MCF 10A (cell line): ENCODE measurements around the gene NHLRC4. TPM values are rescaled to one million over a fixed set of nuclear protein-coding genes. Genes with fewer than 3 reads are reported as not detected.
A peak's percentile ranks its signal among the peaks of the same experiment; 100 is the strongest.

Source experiments
- BruUV-seq: library from RNA; stranded (reverse); fragments of 400-500 nt; replicated peaks from 2 replicates; lab custom pipeline; 2021; lab: Mats Ljungman, UMichigan
- CTCF ChIA-PET: fragments of 300-600 bp; sonication (Branson Sonifier 250); formaldehyde crosslinking; extraction: SDS; loops from one replicate; lab custom pipeline; 2021; ENCODE audit warnings: antibody characterized with exemption, inconsistent platforms; lab: Yijun Ruan, JAX
- POLR2A ChIA-PET: fragments of 300-600, 350-650 bp; sonication (Branson Sonifier 250); formaldehyde crosslinking; extraction: SDS; loops from one replicate; lab custom pipeline; 2020; ENCODE audit warnings: antibody characterized with exemption, inconsistent platforms; lab: Yijun Ruan, JAX
- DNase-seq: peaks from one replicate; pipeline ENCODE4 v3.0.0-alpha.2; 2018; ENCODE audit not compliant: unreplicated experiment
- H3K27ac Mint-ChIP-seq: one replicate; pipeline ENCODE4 v1.8.0; 2022; ENCODE audit warnings: mild to moderate bottlenecking, low read depth, mixed read lengths; ENCODE audit not compliant: unreplicated experiment
- H3K27me3 Mint-ChIP-seq: one replicate; pipeline ENCODE4 v1.8.0; 2022; ENCODE audit warnings: mixed read lengths; ENCODE audit not compliant: insufficient read depth, unreplicated experiment
- H3K36me3 Mint-ChIP-seq: one replicate; pipeline ENCODE4 v1.8.0; 2022; ENCODE audit warnings: mild to moderate bottlenecking, moderate library complexity, mixed read lengths; ENCODE audit not compliant: insufficient read depth, unreplicated experiment
- H3K4me1 Mint-ChIP-seq: one replicate; pipeline ENCODE4 v1.8.0; 2022; ENCODE audit warnings: mixed read lengths; ENCODE audit not compliant: insufficient read depth, unreplicated experiment
- H3K4me3 Mint-ChIP-seq: one replicate; pipeline ENCODE4 v1.8.0; 2022; ENCODE audit warnings: mild to moderate bottlenecking, moderate library complexity, mixed read lengths; ENCODE audit not compliant: unreplicated experiment
- H3K9me3 Mint-ChIP-seq: one replicate; pipeline ENCODE4 v1.8.0; 2022; ENCODE audit warnings: mixed read lengths; ENCODE audit not compliant: unreplicated experiment
- CTCF ChIP-seq: fragments of 200-600 bp; IDR thresholded peaks from one replicate; pipeline ENCODE4 v1.8.0; 2022; ENCODE audit warnings: antibody characterized with exemption, mild to moderate bottlenecking; ENCODE audit not compliant: unreplicated experiment
- intact Hi-C: fragments of 100-400 bp; cut with micrococcal nuclease; formaldehyde crosslinking; loops from 2 replicates; pipeline ENCODE4 v1.14.1; 2022
- total RNA-seq: library from RNA; stranded (reverse); gene quantifications from 2 replicates; pipeline ENCODE4 v1.2.3, GENCODE V29; 2022

NHLRC4 gene
- total RNA-seq, 1 experiment from 2014 or later: not detected

GRCh38 chr16:525123-525519 lies 41.7 kb upstream of the NHLRC4 start:
- H3K36me3 Mint-ChIP-seq: peaks cover 32% of the 10 kb centered on the region
- H3K9me3 Mint-ChIP-seq: no peaks in the 10 kb centered on the region
- CTCF ChIA-PET: interaction anchor here (0.9 to 1.3 kb wide), 2 partner anchors 98 to 101 kb away, joined by 3 to 6 read pairs; no protein-coding TSS in a partner anchor
- no TSS peak for BruUV-seq
- H3K27ac Mint-ChIP-seq: peak overlapping the region; percentile 89
- TF ChIP-seq CTCF: no peak
- intact Hi-C loops: loop anchor here (1.0 to 10.0 kb wide), 2 partner anchors 100 to 133 kb away; partner anchors contain the start of gene RAB11FIP3
- H3K4me3 Mint-ChIP-seq: peak overlapping the region; percentile 85
- H3K27me3 Mint-ChIP-seq: no peaks in the 10 kb centered on the region
- POLR2A ChIA-PET: interaction anchor here (0.5 to 3.4 kb wide), 11 partner anchors 8 to 216 kb away, joined by 3 to 40 read pairs (median 4); partner anchors contain the start of genes CIAO3, DECR2, RAB11FIP3 and RHOT2
- peaks cover 8% of the 10 kb centered on the region for H3K4me1 Mint-ChIP-seq
- no peak for DNase-seq

GRCh38 chr16:525520-526180 lies 41.2 kb upstream of the NHLRC4 start:
- Mint-ChIP-seq H3K4me1 (peaks cover 8% of the 10 kb centered on the region), H3K4me3 (peak overlapping the region; percentile 85), H3K27me3 (no peaks in the 10 kb centered on the region), H3K27ac (peak overlapping the region; percentile 89), H3K9me3 (no peaks in the 10 kb centered on the region), H3K36me3 (peaks cover 32% of the 10 kb centered on the region)
- no TSS peak for BruUV-seq
- ChIA-PET CTCF (interaction anchor here (0.7 to 1.3 kb wide), 5 partner anchors 11 to 203 kb away, joined by 3 to 6 read pairs (median 3); no protein-coding TSS in a partner anchor), POLR2A (interaction anchor here (0.5 to 4.0 kb wide), 17 partner anchors 8 to 215 kb away, joined by 3 to 40 read pairs (median 7); partner anchors contain the start of genes CIAO3, DECR2, METTL26 and RAB11FIP3)
- peak; percentile 92 for DNase-seq
- TF ChIP-seq CTCF: no peak
- intact Hi-C loops: loop anchor here (1.0 to 10.0 kb wide), 2 partner anchors 101 to 133 kb away; partner anchors contain the start of gene RAB11FIP3

GRCh38 chr16:526181-527014 lies 40.4 kb upstream of the NHLRC4 start:
- H3K27ac Mint-ChIP-seq: peak overlapping the region; percentile 89
- peak; percentile 36 for DNase-seq
- TSS peak; percentile 29 for BruUV-seq
- intact Hi-C loops: loop anchor here (10.0 kb wide), 1 partner anchor 102 kb away; the partner anchor contains the start of gene RAB11FIP3
- peaks cover 25% of the 10 kb centered on the region for H3K36me3 Mint-ChIP-seq
- H3K4me3 Mint-ChIP-seq: peak overlapping the region; percentile 85
- no peaks in the 10 kb centered on the region for H3K27me3 Mint-ChIP-seq
- TF ChIP-seq CTCF: no peak
- POLR2A ChIA-PET: interaction anchor here (0.6 to 4.0 kb wide), 23 partner anchors 9 to 180 kb away, joined by 3 to 40 read pairs (median 5); partner anchors contain the start of genes DECR2, METTL26, MRPL28 and RAB11FIP3
- H3K4me1 Mint-ChIP-seq: peaks cover 8% of the 10 kb centered on the region
- no peaks in the 10 kb centered on the region for H3K9me3 Mint-ChIP-seq
- CTCF ChIA-PET: interaction anchor here (0.7 to 1.3 kb wide), 5 partner anchors 11 to 204 kb away, joined by 3 to 6 read pairs (median 3); no protein-coding TSS in a partner anchor
